ENCODE measurements around the gene ERN2. TPM values are rescaled to one million over a fixed set of nuclear protein-coding genes. Genes with fewer than 3 reads are reported as not detected.

The ERN2 gene
- total RNA-seq, 1 donor from 2014 or later = not detected

- Histone ChIP-seq H3K4me1 (ENCODE audit: insufficient read depth, low read length) (no peaks in the 10 kb centered on the region), H3K4me3 (ENCODE audit: insufficient read depth, low read depth, low read length) (no peak overlapping the region), H3K9me3 (ENCODE audit: insufficient read depth, low read depth, low read length) (no peaks in the 10 kb centered on the region), H3K9ac (ENCODE audit: low read length) (no peak overlapping the region), H3K27ac (ENCODE audit: low read depth, low read length) (no peak overlapping the region), H3K4me2 (ENCODE audit: low read length) (no peak overlapping the region), H4K20me1 (ENCODE audit: insufficient read depth, low read length) (no peaks in the 10 kb centered on the region), H3K36me3 (ENCODE audit: insufficient read depth, low read length) (no peaks in the 10 kb centered on the region), H3K27me3 (ENCODE audit: insufficient read depth, low read length) (peaks cover 14% of the 10 kb centered on the region), H3K79me2 (ENCODE audit: insufficient read depth, low read length) (no peaks in the 10 kb centered on the region), H2AFZ (ENCODE audit: low read depth, low read length) (no peak overlapping the region)
- no peak for FAIRE-seq
- Mint-ChIP-seq H3K27me3 (ENCODE audit: low read depth, unreplicated experiment) (peaks cover 24% of the 10 kb centered on the region), H3K36me3 (ENCODE audit: low read depth, unreplicated experiment) (no peaks in the 10 kb centered on the region), H3K4me1 (ENCODE audit: low read depth, unreplicated experiment) (no peaks in the 10 kb centered on the region), H3K4me3 (ENCODE audit: unreplicated experiment) (no peak overlapping the region), H3K9me3 (ENCODE audit: unreplicated experiment) (peaks cover 6% of the 10 kb centered on the region), H3K27ac (ENCODE audit: unreplicated experiment) (no peak overlapping the region)
- no peak for DNase-seq (ENCODE audit: low read depth)
- TF ChIP-seq, protein P1, sequence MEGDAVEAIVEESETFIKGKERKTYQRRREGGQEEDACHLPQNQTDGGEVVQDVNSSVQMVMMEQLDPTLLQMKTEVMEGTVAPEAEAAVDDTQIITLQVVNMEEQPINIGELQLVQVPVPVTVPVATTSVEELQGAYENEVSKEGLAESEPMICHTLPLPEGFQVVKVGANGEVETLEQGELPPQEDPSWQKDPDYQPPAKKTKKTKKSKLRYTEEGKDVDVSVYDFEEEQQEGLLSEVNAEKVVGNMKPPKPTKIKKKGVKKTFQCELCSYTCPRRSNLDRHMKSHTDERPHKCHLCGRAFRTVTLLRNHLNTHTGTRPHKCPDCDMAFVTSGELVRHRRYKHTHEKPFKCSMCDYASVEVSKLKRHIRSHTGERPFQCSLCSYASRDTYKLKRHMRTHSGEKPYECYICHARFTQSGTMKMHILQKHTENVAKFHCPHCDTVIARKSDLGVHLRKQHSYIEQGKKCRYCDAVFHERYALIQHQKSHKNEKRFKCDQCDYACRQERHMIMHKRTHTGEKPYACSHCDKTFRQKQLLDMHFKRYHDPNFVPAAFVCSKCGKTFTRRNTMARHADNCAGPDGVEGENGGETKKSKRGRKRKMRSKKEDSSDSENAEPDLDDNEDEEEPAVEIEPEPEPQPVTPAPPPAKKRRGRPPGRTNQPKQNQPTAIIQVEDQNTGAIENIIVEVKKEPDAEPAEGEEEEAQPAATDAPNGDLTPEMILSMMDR (IDR thresholded peaks at IDR 0.05; ENCODE audit: insufficient read depth, low read depth, low read length) = no peak
- TF ChIP-seq EZH2 (IDR thresholded peaks at IDR 0.05; ENCODE audit: insufficient read depth, low read length) = no peak
These were observed 44.1 kb upstream of the ERN2 start for GRCh38 chr16:23757116-23757515.

DNA sequence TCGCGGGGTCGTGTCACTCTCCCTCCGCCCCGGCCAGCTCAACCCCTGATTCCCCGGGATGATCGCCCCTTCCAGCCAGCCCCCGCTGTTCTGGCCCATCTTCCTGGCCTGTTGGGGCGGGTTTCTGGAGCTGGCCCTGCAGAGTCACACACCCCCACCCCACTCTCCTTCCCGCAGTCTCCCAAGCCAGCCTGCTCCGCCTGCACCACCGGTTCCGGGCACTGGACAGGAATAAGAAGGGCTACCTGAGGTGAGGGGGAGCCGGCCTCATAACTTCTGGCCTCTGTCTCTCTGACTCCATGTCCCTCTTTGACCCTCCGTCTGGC is 42.4 kb upstream of the ERN2 start:
- no peaks in the 10 kb centered on the region for H3K4me1 Mint-ChIP-seq (ENCODE audit: low read depth, unreplicated experiment)
- H3K4me2 ChIP-seq (ENCODE audit: low read length) = no peak overlapping the region
- no peak overlapping the region for H3K4me3 ChIP-seq (ENCODE audit: insufficient read depth, low read depth, low read length)
- H3K79me2 ChIP-seq (ENCODE audit: insufficient read depth, low read length) = no peaks in the 10 kb centered on the region
- no peaks in the 10 kb centered on the region for H3K36me3 Mint-ChIP-seq (ENCODE audit: low read depth, unreplicated experiment)
- H3K27me3 ChIP-seq (ENCODE audit: insufficient read depth, low read length) = peaks cover 14% of the 10 kb centered on the region
- H3K27ac Mint-ChIP-seq (ENCODE audit: unreplicated experiment) = no peak overlapping the region
- H4K20me1 ChIP-seq (ENCODE audit: insufficient read depth, low read length) = no peaks in the 10 kb centered on the region
- H3K9me3 ChIP-seq (ENCODE audit: insufficient read depth, low read depth, low read length) = no peaks in the 10 kb centered on the region
- FAIRE-seq = no peak
- no peak overlapping the region for H3K27ac ChIP-seq (ENCODE audit: low read depth, low read length)
- no peak overlapping the region for H2AFZ ChIP-seq (ENCODE audit: low read depth, low read length)
- H3K36me3 ChIP-seq (ENCODE audit: insufficient read depth, low read length) = no peaks in the 10 kb centered on the region
- H3K4me1 ChIP-seq (ENCODE audit: insufficient read depth, low read length) = no peaks in the 10 kb centered on the region
- H3K9ac ChIP-seq (ENCODE audit: low read length) = no peak overlapping the region
- no peak for DNase-seq (ENCODE audit: low read depth)
- H3K4me3 Mint-ChIP-seq (ENCODE audit: unreplicated experiment) = no peak overlapping the region
- H3K9me3 Mint-ChIP-seq (ENCODE audit: unreplicated experiment) = peaks cover 6% of the 10 kb centered on the region
- TF ChIP-seq, protein P1 (IDR thresholded peaks at IDR 0.05; ENCODE audit: insufficient read depth, low read depth, low read length) = no peak
- TF ChIP-seq EZH2 (IDR thresholded peaks at IDR 0.05; ENCODE audit: insufficient read depth, low read length) = no peak
- H3K27me3 Mint-ChIP-seq (ENCODE audit: low read depth, unreplicated experiment) = peaks cover 24% of the 10 kb centered on the region

GRCh38 chr16:23754594-23755483 is 41.8 kb upstream of the ERN2 start, which contains the start of gene CHP2:
TSS of gene CHP2 (plus strand) at chr16:23755026. CDS start at chr16:23755050, 24 bp downstream.
- no peaks in the 10 kb centered on the region for H4K20me1 ChIP-seq (ENCODE audit: insufficient read depth, low read length)
- FAIRE-seq (no peak), DNase-seq (ENCODE audit: low read depth) (no peak)
- no peak within 1 kb of the TSS for H3K27ac ChIP-seq (ENCODE audit: low read depth, low read length)
- Mint-ChIP-seq H3K36me3 (ENCODE audit: low read depth, unreplicated experiment) (no peaks in the 10 kb centered on the region), H3K27me3 (ENCODE audit: low read depth, unreplicated experiment) (peaks cover 22% of the 10 kb centered on the region), H3K27ac (ENCODE audit: unreplicated experiment) (no peak within 1 kb of the TSS), H3K4me1 (ENCODE audit: low read depth, unreplicated experiment) (no peaks in the 10 kb centered on the region), H3K9me3 (ENCODE audit: unreplicated experiment) (peaks cover 6% of the 10 kb centered on the region), H3K4me3 (ENCODE audit: unreplicated experiment) (no peak within 1 kb of the TSS)
- H3K4me3 ChIP-seq (ENCODE audit: insufficient read depth, low read depth, low read length) = no peak within 1 kb of the TSS
- no peaks in the 10 kb centered on the region for H3K79me2 ChIP-seq (ENCODE audit: insufficient read depth, low read length)
- no peak within 1 kb of the TSS for H2AFZ ChIP-seq (ENCODE audit: low read depth, low read length)
- no peaks in the 10 kb centered on the region for H3K4me1 ChIP-seq (ENCODE audit: insufficient read depth, low read length)
- H3K9ac ChIP-seq (ENCODE audit: low read length) = no peak within 1 kb of the TSS
- peaks cover 14% of the 10 kb centered on the region for H3K27me3 ChIP-seq (ENCODE audit: insufficient read depth, low read length)
- peak within 1 kb of the TSS; percentile 50 for H3K4me2 ChIP-seq (ENCODE audit: low read length)
- TF ChIP-seq, protein P1 (IDR thresholded peaks at IDR 0.05; ENCODE audit: insufficient read depth, low read depth, low read length) = no peak
- TF ChIP-seq EZH2 (IDR thresholded peaks at IDR 0.05; ENCODE audit: insufficient read depth, low read length) = no peak
- no peaks in the 10 kb centered on the region for H3K36me3 ChIP-seq (ENCODE audit: insufficient read depth, low read length)
- H3K9me3 ChIP-seq (ENCODE audit: insufficient read depth, low read depth, low read length) = no peaks in the 10 kb centered on the region
